Activated CD8-positive, alpha-beta T cell treated with anti-CD3 and anti-CD28 coated beads, Interleukin-2, amount 10 ng/mL, durations not matched to agents 7 days and 5 days (primary cell): ENCODE data around the gene TMEM43. TPM values are rescaled to one million over a fixed set of nuclear protein-coding genes. Genes with fewer than 3 reads are reported as not detected.

Experiments
- ATAC-seq: fragments of 150-1000 bp; cut with Tn5 transposase; one replicate; pipeline ENCODE4 v1.10.0; 2021; ENCODE audit warnings: moderate library complexity
- CTCF ChIA-PET: fragments of 350-600 bp; sonication (Branson Sonifier 250); formaldehyde crosslinking; loops from one replicate; lab custom pipeline; 2021; ENCODE audit warnings: antibody characterized with exemption; lab: Charles Lee
- POLR2A ChIA-PET: fragments of 350-600 bp; sonication (Branson Sonifier 250); formaldehyde crosslinking; loops from one replicate; lab custom pipeline; 2021; ENCODE audit warnings: antibody characterized with exemption; lab: Charles Lee
- DNase-seq: peaks from one replicate; pipeline ENCODE4 v3.0.0-alpha.2; 2020
- H3K27ac Mint-ChIP-seq: one replicate; pipeline ENCODE4 v1.8.0; 2021; ENCODE audit warnings: mild to moderate bottlenecking, mixed read lengths
- H3K27me3 Mint-ChIP-seq: one replicate; pipeline ENCODE4 v1.8.0; 2021; ENCODE audit warnings: low read depth, mixed read lengths
- H3K36me3 Mint-ChIP-seq: one replicate; pipeline ENCODE4 v1.8.0; 2021; ENCODE audit warnings: low read depth, mixed read lengths
- H3K4me1 Mint-ChIP-seq: one replicate; pipeline ENCODE4 v1.8.0; 2021; ENCODE audit warnings: low read depth, mixed read lengths
- H3K4me3 Mint-ChIP-seq: one replicate; pipeline ENCODE4 v1.8.0; 2021; ENCODE audit warnings: mild to moderate bottlenecking, mixed read lengths
- H3K9me3 Mint-ChIP-seq: one replicate; pipeline ENCODE4 v1.8.0; 2022; ENCODE audit warnings: mixed read lengths; ENCODE audit not compliant: insufficient read depth
- total RNA-seq, 2 experiments: library from RNA; stranded (reverse); gene quantifications; one replicate each; pipeline ENCODE4 v1.2.3, GENCODE V29; 2021

Gene TMEM43
- total RNA-seq, 2 experiments from 2014 or later: 27.9 to 28.8 TPM

DNA sequence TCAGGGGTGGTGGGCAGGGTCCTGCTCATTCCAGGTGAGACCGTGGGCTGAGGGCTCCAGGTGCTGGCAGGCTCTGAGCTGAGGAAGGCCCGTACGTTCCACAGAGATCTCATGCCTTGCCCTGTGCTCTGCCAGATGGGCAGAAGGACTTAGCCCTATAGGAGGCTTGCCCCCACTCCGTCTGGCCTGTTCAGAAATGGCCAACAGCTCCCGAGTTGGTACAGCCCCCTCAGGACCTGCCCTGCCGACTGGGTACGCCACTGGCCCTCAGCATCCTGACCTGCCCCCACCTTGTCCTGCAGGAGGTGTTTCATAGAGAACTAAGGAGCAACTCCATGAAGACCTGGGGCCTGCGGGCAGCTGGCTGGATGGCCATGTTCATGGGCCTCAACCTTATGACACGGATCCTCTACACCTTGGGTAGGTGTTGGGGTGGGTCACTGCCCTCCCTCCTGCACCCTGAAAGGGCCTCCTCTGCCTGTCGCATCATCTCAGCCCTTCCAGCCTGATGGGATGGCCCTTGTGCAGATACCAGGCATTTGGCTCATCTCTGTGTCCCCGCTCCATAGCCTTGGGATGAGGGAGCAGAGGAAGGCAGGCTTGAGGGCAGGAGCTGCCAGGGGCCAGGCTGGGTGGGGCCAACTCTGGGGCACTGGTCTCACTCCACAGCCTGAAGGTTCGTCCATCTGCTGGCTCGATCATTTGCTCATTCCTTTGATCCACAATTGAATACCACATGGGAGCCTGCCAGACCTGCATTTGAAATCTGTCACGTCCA is 14.2 kb downstream of the TMEM43 start:
- Mint-ChIP-seq H3K4me3 (no peak overlapping the region), H3K4me1 (peaks cover 23% of the 10 kb centered on the region), H3K27me3 (no peaks in the 10 kb centered on the region), H3K27ac (no peak overlapping the region), H3K9me3 (no peaks in the 10 kb centered on the region), H3K36me3 (peaks cover 31% of the 10 kb centered on the region)
- ChIA-PET CTCF (no interaction called here), POLR2A (interaction anchor here (1.6 kb wide), 1 partner anchor 13 kb away, joined by 6 read pairs; the partner anchor contains the start of genes CHCHD4 and TMEM43)
- ATAC-seq (no peak), DNase-seq (no peak)

DNA sequence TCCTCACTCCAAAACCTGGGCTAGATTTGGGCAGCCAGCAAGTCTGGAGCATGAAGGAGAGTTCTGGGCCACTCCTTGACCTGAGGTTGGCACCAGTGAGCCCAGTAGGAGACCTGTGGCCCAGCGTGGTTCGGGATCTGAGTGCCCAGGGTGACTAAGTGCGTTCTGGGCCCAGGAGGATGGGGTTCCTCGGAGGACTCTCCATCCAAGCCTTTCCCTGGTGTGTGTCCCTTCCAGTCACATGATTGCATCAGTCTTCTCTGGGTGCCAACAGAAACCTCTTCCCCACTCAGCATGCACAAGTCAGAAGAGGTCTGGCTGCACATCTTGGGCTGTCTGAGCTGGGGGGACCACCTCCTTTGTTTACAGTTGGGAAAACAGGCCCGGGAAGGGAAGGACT is 14.9 kb downstream of the TMEM43 start:
- Mint-ChIP-seq H3K4me3 (no peak overlapping the region), H3K9me3 (no peaks in the 10 kb centered on the region), H3K27ac (no peak overlapping the region), H3K4me1 (peaks cover 30% of the 10 kb centered on the region), H3K27me3 (no peaks in the 10 kb centered on the region), H3K36me3 (peaks cover 33% of the 10 kb centered on the region)
- ChIA-PET POLR2A (interaction anchor here (3.5 kb wide), 1 partner anchor 39 kb away, joined by 16 read pairs; the partner anchor contains the start of genes LSM3 and XPC), CTCF (interaction anchor here (3.5 kb wide), 1 partner anchor 15 kb away, joined by 17 read pairs; the partner anchor contains the start of genes CHCHD4 and TMEM43)
- ATAC-seq (no peak), DNase-seq (no peak)

DNA sequence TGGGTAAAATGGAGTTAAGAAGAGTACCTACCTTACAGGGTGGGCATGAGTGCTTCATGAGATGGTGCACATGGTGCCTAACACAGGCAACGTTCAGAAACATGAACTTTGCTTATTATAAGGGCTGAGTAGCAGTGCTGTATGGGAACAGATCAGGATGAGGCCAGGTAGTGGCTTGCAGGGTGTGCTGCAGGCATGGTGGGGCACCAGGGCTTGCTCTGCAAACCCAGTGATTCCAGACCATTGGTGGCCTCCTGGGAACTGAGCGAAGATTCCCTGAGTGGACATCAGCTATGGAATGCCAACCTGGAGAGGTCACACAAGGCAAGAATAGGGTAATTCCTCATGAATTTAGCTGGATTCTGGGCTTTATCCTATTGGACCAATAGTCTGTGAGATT is 15.8 kb downstream of the TMEM43 start:
- no peaks in the 10 kb centered on the region for H3K9me3 Mint-ChIP-seq
- peaks cover 36% of the 10 kb centered on the region for H3K4me1 Mint-ChIP-seq
- DNase-seq (no peak), ATAC-seq (no peak)
- H3K27me3 Mint-ChIP-seq: no peaks in the 10 kb centered on the region
- peaks cover 36% of the 10 kb centered on the region for H3K36me3 Mint-ChIP-seq
- CTCF ChIA-PET: interaction anchor here (3.5 kb wide), 1 partner anchor 15 kb away, joined by 17 read pairs; the partner anchor contains the start of genes CHCHD4 and TMEM43
- no peak overlapping the region for H3K4me3 Mint-ChIP-seq
- no peak overlapping the region for H3K27ac Mint-ChIP-seq
- POLR2A ChIA-PET: interaction anchor here (2.3 to 3.5 kb wide), 2 partner anchors 7 to 38 kb away, joined by 5 to 16 read pairs; partner anchors contain the start of genes LSM3 and XPC

DNA sequence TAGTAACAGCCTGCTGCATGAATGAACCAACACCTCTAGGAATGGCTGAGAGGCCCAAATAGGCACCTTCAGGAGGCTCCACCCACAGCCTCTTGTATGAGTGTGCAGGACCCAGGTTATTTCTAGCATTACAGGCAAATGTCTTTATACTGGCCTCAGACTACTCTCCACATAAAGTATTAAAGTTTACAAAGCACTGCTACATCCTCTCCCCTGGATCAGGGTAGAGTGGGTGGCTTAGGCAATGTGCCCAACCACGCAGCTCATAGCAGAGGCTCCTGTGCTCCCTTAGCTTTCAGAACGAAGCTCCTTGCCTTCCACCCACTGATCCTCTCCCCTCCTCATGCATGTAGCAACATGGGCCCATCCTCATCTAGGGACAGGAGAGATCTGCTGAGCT is 16.3 kb downstream of the TMEM43 start:
- ATAC-seq (no peak), DNase-seq (no peak)
- CTCF ChIA-PET: interaction anchor here (3.5 kb wide), 1 partner anchor 16 kb away, joined by 17 read pairs; the partner anchor contains the start of genes CHCHD4 and TMEM43
- POLR2A ChIA-PET: interaction anchor here (2.3 to 3.5 kb wide), 2 partner anchors 8 to 37 kb away, joined by 5 to 16 read pairs; partner anchors contain the start of genes LSM3 and XPC
- no peaks in the 10 kb centered on the region for H3K27me3 Mint-ChIP-seq
- H3K9me3 Mint-ChIP-seq: no peaks in the 10 kb centered on the region
- H3K27ac Mint-ChIP-seq: peak overlapping the region; percentile 68
- no peak overlapping the region for H3K4me3 Mint-ChIP-seq
- peaks cover 36% of the 10 kb centered on the region for H3K4me1 Mint-ChIP-seq
- H3K36me3 Mint-ChIP-seq: peaks cover 33% of the 10 kb centered on the region

DNA sequence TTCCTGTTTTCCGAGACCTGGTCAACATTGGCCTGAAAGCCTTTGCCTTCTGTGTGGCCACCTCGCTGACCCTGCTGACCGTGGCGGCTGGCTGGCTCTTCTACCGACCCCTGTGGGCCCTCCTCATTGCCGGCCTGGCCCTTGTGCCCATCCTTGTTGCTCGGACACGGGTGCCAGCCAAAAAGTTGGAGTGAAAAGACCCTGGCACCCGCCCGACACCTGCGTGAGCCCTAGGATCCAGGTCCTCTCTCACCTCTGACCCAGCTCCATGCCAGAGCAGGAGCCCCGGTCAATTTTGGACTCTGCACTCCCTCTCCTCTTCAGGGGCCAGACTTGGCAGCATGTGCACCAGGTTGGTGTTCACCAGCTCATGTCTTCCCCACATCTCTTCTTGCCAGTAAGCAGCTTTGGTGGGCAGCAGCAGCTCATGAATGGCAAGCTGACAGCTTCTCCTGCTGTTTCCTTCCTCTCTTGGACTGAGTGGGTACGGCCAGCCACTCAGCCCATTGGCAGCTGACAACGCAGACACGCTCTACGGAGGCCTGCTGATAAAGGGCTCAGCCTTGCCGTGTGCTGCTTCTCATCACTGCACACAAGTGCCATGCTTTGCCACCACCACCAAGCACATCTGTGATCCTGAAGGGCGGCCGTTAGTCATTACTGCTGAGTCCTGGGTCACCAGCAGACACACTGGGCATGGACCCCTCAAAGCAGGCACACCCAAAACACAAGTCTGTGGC is 16.9 kb downstream of the TMEM43 start:
- H3K36me3 Mint-ChIP-seq: peaks cover 33% of the 10 kb centered on the region
- ChIA-PET CTCF (interaction anchor here (1.0 to 3.5 kb wide), 3 partner anchors 14 to 245 kb away, joined by 3 to 17 read pairs (median 7); partner anchors contain the start of genes CHCHD4 and TMEM43), POLR2A (interaction anchor here (2.3 to 5.9 kb wide), 3 partner anchors 9 to 37 kb away, joined by 5 to 55 read pairs (median 16); partner anchors contain the start of genes CHCHD4, LSM3, TMEM43 and XPC)
- H3K27ac Mint-ChIP-seq: peak overlapping the region; percentile 83
- DNase-seq: no peak
- no peaks in the 10 kb centered on the region for H3K9me3 Mint-ChIP-seq
- H3K4me1 Mint-ChIP-seq: peaks cover 36% of the 10 kb centered on the region
- ATAC-seq: no peak
- no peaks in the 10 kb centered on the region for H3K27me3 Mint-ChIP-seq
- H3K4me3 Mint-ChIP-seq: no peak overlapping the region

DNA sequence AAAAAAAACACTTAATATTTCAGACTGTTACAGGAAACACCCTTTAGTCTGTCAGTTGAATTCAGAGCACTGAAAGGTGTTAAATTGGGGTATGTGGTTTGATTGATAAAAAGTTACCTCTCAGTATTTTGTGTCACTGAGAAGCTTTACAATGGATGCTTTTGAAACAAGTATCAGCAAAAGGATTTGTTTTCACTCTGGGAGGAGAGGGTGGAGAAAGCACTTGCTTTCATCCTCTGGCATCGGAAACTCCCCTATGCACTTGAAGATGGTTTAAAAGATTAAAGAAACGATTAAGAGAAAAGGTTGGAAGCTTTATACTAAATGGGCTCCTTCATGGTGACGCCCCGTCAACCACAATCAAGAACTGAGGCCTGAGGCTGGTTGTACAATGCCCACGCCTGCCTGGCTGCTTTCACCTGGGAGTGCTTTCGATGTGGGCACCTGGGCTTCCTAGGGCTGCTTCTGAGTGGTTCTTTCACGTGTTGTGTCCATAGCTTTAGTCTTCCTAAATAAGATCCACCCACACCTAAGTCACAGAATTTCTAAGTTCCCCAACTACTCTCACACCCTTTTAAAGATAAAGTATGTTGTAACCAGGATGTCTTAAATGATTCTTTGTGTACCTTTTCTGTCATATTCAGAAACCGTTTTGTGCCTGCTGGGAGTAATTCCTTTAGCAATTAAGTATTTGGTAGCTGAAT is 17.9 kb downstream of the TMEM43 start:
- ATAC-seq (peak; percentile 28), DNase-seq (no peak)
- Mint-ChIP-seq H3K4me1 (peaks cover 36% of the 10 kb centered on the region), H3K36me3 (peaks cover 41% of the 10 kb centered on the region), H3K27me3 (no peaks in the 10 kb centered on the region), H3K27ac (peak overlapping the region; percentile 83), H3K4me3 (no peak overlapping the region), H3K9me3 (no peaks in the 10 kb centered on the region)
- ChIA-PET POLR2A (interaction anchor here (2.3 to 5.9 kb wide), 3 partner anchors 10 to 36 kb away, joined by 5 to 55 read pairs (median 16); partner anchors contain the start of genes CHCHD4, LSM3, TMEM43 and XPC), CTCF (interaction anchor here (1.0 to 3.5 kb wide), 4 partner anchors 15 to 246 kb away, joined by 3 to 17 read pairs (median 7); partner anchors contain the start of genes CHCHD4, LSM3, TMEM43 and XPC)

DNA sequence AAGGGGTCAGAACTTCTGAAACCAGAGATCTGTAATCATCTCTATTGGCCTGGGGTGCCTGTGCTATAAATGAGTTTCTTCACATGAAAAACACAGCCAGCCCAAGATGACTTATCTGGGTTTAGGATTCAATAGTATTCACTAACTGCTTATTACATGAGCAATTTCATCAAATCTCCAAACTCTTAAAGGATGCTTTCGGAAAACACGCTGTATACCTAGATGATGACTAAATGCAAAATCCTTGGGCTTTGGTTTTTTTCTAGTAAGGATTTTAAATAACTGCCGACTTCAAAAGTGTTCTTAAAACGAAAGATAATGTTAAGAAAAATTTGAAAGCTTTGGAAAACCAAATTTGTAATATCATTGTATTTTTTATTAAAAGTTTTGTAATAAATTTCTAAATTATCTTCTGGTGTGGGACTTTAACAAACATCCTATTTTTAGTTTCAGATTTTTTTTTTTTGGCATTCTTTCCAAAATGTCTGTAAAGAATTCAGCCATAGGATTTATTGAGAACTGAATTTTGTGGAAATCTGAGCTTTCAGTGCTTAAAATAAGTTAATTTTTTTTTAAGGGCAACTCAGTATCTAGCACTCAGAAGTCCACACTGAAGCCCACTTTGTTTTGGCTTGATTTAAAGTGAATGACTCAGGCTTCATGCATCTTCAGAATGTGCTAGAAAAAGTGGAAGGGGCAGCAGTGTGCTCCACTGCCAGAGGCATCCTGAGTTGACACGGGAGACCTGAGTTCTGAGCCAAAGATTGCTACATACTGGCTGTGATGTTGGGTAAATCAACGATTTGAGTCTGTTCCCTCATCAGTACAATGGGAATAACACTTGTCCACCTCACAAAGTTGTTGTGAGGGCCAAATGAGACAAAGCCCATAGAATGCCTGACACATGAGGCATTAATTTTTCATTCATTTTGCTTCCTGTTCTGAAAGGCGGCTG is 18.7 kb downstream of the TMEM43 start:
- POLR2A ChIA-PET: interaction anchor here (0.8 to 5.9 kb wide), 4 partner anchors 15 to 35 kb away, joined by 3 to 55 read pairs (median 21); partner anchors contain the start of genes CHCHD4, LSM3, TMEM43 and XPC
- Mint-ChIP-seq H3K4me1 (peaks cover 36% of the 10 kb centered on the region), H3K36me3 (peaks cover 41% of the 10 kb centered on the region), H3K27me3 (no peaks in the 10 kb centered on the region), H3K27ac (peak overlapping the region; percentile 88), H3K4me3 (no peak overlapping the region), H3K9me3 (no peaks in the 10 kb centered on the region)
- ATAC-seq (no peak), DNase-seq (no peak)
- CTCF ChIA-PET: interaction anchor here (1.5 to 3.5 kb wide), 6 partner anchors 9 to 247 kb away, joined by 3 to 17 read pairs (median 7); partner anchors contain the start of genes CHCHD4, LSM3, TMEM43 and XPC

DNA sequence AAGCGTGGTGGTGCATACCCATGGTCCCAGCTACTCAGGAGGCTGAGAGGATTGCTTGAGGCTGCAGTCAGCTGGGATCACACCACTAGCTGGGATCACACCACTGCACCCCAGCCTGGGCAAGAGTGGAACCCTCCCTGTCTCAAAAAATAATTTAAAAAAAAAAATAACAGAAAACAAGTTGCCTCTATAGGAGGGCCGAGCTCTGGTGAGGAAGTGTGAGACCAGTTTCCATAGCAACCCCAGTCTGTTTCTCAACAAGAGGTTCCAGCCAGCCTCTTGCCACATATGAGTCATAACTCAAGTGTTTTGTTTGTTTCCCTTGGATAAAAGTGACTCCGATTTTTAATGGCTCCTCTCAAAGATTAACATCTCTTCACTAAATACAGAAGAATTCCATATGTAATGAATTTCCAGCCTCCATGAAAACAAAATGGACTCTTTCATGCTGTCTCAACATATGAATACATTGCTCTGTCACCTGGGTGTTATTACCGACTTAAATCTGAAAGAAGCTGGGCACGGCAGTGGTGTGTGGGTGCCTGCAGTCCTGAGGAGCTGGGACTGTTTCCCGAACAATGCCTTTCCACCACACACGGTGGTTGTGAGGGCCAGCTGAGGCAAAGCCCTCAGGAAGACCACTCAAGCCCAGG is 19.7 kb downstream of the TMEM43 start:
- ChIA-PET CTCF (interaction anchor here (1.1 to 2.3 kb wide), 5 partner anchors 8 to 59 kb away, joined by 3 to 10 read pairs (median 3); partner anchors contain the start of genes CHCHD4, LSM3, TMEM43 and XPC), POLR2A (interaction anchor here (0.6 to 5.9 kb wide), 4 partner anchors 16 to 282 kb away, joined by 3 to 55 read pairs (median 14); partner anchors contain the start of genes CHCHD4, LSM3, TMEM43 and XPC)
- H3K27ac Mint-ChIP-seq: peak overlapping the region; percentile 88
- peaks cover 36% of the 10 kb centered on the region for H3K4me1 Mint-ChIP-seq
- peaks cover 40% of the 10 kb centered on the region for H3K36me3 Mint-ChIP-seq
- ATAC-seq: peak; percentile 85
- H3K9me3 Mint-ChIP-seq: no peaks in the 10 kb centered on the region
- DNase-seq: peak; percentile 86
- H3K27me3 Mint-ChIP-seq: no peaks in the 10 kb centered on the region
- H3K4me3 Mint-ChIP-seq: peak overlapping the region; percentile 52

DNA sequence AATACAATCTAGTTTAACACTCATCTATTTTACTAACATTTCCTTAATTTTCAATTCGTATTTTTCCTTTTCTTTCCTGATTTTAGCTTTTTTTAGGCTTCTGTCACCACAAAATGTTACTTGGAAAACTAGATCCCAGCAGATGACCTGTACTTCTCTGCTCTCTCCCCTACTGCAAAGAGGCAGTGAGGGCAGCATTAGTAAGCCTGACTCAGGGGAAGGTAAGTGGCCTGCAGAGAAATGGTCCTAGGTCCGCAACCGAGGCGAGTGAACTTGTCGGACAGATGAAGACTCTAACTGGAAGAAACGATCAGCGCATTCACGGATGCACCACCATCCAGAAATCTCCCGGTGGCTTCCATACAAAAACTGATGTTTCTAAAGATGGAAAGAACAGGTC is 20.4 kb downstream of the TMEM43 start:
- H3K9me3 Mint-ChIP-seq: no peaks in the 10 kb centered on the region
- no peaks in the 10 kb centered on the region for H3K27me3 Mint-ChIP-seq
- ChIA-PET CTCF (interaction anchor here (1.1 to 2.3 kb wide), 5 partner anchors 8 to 58 kb away, joined by 3 to 10 read pairs (median 3); partner anchors contain the start of genes CHCHD4, LSM3, TMEM43 and XPC), POLR2A (interaction anchor here (0.6 to 5.9 kb wide), 4 partner anchors 19 to 281 kb away, joined by 3 to 55 read pairs (median 14); partner anchors contain the start of genes CHCHD4, LSM3, TMEM43 and XPC)
- peaks cover 36% of the 10 kb centered on the region for H3K4me1 Mint-ChIP-seq
- H3K36me3 Mint-ChIP-seq: peaks cover 40% of the 10 kb centered on the region
- DNase-seq (no peak), ATAC-seq (no peak)
- peak overlapping the region; percentile 65 for H3K27ac Mint-ChIP-seq
- no peak overlapping the region for H3K4me3 Mint-ChIP-seq
